PFSK-1 (cell line): Measurements from ENCODE around the gene PI4KA.

Experiments
- POLR2AphosphoS5 ChIP-seq: IDR thresholded peaks from 2 replicates; pipeline ENCODE4 v1.6.1; 2012; ENCODE audit warnings: low read depth, mild to moderate bottlenecking, control low read depth, low read length, moderate library complexity
- TAF1 ChIP-seq: IDR thresholded peaks from 2 replicates; pipeline ENCODE4 v1.6.1; 2012; ENCODE audit warnings: low read length, control low read depth, borderline replicate concordance; ENCODE audit not compliant: insufficient read depth
- TF ChIP-seq, protein P1 (sequence below), 2 experiments: IDR thresholded peaks; 2 replicates each; pipeline versions ENCODE4 v1.6.1 to v1.8.0; 2011 to 2012; ENCODE audit warnings: low read depth in 2 of 2, low read length in 2 of 2, control low read depth in 1 of 2, inconsistent platforms in 1 of 2, mild to moderate bottlenecking in 1 of 2, moderate library complexity in 1 of 2; ENCODE audit not compliant: insufficient read depth in 1 of 2

DNA sequence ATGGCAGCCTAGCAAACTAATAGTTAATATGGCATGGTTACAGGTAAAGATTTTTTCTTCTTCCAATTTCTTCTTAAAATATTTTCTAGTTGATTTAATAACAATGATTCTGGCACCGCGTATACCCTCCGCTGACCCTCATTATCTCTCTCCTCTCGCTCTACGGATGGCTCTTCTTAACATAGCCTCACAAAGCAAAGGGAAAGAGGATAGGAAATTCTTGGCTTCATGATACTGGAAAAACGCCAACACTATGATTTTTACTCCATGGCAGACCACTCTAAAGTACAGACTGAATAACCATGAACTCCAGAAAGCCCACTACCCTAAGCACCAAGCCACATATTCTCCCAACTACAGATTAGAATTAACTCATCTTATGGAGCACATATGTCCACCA, 6.1 kb downstream of the PI4KA start:
- no peak for TF ChIP-seq POLR2AphosphoS5
- TF ChIP-seq, protein P1, sequence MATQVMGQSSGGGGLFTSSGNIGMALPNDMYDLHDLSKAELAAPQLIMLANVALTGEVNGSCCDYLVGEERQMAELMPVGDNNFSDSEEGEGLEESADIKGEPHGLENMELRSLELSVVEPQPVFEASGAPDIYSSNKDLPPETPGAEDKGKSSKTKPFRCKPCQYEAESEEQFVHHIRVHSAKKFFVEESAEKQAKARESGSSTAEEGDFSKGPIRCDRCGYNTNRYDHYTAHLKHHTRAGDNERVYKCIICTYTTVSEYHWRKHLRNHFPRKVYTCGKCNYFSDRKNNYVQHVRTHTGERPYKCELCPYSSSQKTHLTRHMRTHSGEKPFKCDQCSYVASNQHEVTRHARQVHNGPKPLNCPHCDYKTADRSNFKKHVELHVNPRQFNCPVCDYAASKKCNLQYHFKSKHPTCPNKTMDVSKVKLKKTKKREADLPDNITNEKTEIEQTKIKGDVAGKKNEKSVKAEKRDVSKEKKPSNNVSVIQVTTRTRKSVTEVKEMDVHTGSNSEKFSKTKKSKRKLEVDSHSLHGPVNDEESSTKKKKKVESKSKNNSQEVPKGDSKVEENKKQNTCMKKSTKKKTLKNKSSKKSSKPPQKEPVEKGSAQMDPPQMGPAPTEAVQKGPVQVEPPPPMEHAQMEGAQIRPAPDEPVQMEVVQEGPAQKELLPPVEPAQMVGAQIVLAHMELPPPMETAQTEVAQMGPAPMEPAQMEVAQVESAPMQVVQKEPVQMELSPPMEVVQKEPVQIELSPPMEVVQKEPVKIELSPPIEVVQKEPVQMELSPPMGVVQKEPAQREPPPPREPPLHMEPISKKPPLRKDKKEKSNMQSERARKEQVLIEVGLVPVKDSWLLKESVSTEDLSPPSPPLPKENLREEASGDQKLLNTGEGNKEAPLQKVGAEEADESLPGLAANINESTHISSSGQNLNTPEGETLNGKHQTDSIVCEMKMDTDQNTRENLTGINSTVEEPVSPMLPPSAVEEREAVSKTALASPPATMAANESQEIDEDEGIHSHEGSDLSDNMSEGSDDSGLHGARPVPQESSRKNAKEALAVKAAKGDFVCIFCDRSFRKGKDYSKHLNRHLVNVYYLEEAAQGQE (IDR thresholded peaks at IDR 0.05; ENCODE audit: insufficient read depth in 1 of 2, low read depth in 2 of 2, low read length in 2 of 2), result no peak
- TF ChIP-seq TAF1, result no peak
